ENCODE data around the gene ITGA11.

DNA sequence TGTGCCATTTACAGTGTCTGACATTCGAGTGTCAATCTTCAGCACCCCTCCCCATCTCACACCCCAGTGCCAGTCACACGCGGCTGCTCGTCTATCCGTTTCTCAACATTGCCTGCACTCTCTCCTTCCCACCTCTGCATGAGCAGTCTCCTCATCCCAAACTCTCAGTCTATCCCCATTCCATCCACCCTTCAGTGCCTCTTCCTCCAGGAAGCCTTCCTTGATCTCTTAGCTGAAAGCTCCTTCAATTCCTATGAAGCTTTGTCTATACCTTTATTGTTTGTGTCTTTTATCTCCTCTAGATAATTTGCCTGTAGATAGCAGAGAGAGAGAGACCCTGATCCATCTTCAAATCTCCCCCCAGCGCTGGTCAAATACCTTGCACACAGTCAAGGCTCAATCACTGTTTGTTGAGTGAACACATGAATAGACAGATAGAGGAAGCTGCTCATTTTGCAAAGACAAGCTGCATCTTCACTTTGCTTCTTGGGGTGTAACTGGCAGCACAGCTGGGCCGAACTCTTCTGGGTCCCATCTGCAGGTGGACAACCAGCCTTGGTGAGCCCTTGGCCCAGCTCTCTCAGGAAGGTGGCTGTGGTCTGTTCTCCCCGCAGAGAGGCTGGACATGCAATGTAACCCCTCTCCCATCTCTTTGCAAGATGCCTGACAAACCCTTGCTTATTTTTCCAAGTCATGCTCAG lies 52.8 kb downstream of the ITGA11 start:
- TF ChIP-seq GATA2 (IDR thresholded peaks at IDR 0.05; ENCODE audit: low read depth, low read length) (no peak), GATA3 (IDR thresholded peaks at IDR 0.05; ENCODE audit: low read depth, low read length) (no peak)

All from SH-SY5Y (cell line).